HG02642 (cell line): ENCODE results near the gene ZNF503.
A peak's percentile ranks its signal among the peaks of the same experiment; 100 is the strongest.

ENCODE experiments used
- ATAC-seq: cut with Tn5 transposase; IDR thresholded peaks from one replicate; pipeline ENCODE4 v1.9.1; 2021; ENCODE audit warnings: mild to moderate bottlenecking; ENCODE audit not compliant: unreplicated experiment, poor library complexity

ZNF503 gene

GRCh38 chr10:75401569-75402485, at the start of gene ZNF503:
Gene ZNF503 (minus strand): TSS chr10:75401764. CDS start chr10:75401419, 345 bp downstream.
- ATAC-seq, result peak; percentile 64

- ATAC-seq, result no peak
These were observed 49.4 kb upstream of the ZNF503 start for GRCh38 chr10:75450644-75451640.

- no peak for ATAC-seq
These were observed 48.5 kb upstream of the ZNF503 start for GRCh38 chr10:75450075-75450445.

- ATAC-seq, result no peak
These were observed 48.0 kb upstream of the ZNF503 start for GRCh38 chr10:75449382-75450074.

GRCh38 chr10:75448166-75448565, 46.6 kb upstream of the ZNF503 start:
- ATAC-seq, result no peak

GRCh38 chr10:75446508-75446907, 44.9 kb upstream of the ZNF503 start:
- no peak for ATAC-seq

GRCh38 chr10:75444781-75445386, 43.3 kb upstream of the ZNF503 start:
- no peak for ATAC-seq

- ATAC-seq, result no peak
These were observed 41.8 kb upstream of the ZNF503 start for GRCh38 chr10:75443362-75443761.

GRCh38 chr10:75441682-75442081, 40.1 kb upstream of the ZNF503 start:
- ATAC-seq, result no peak

GRCh38 chr10:75441196-75441595, 39.6 kb upstream of the ZNF503 start:
- no peak for ATAC-seq

GRCh38 chr10:75440271-75440793, 38.8 kb upstream of the ZNF503 start:
- ATAC-seq, result no peak

GRCh38 chr10:75439811-75440210, 38.2 kb upstream of the ZNF503 start:
- no peak for ATAC-seq

GRCh38 chr10:75438275-75438674, 36.7 kb upstream of the ZNF503 start:
- no peak for ATAC-seq

GRCh38 chr10:75437693-75438092, 36.1 kb upstream of the ZNF503 start:
- no peak for ATAC-seq

GRCh38 chr10:75436896-75437295, 35.3 kb upstream of the ZNF503 start:
- ATAC-seq, result no peak

- no peak for ATAC-seq
These were observed 33.7 kb upstream of the ZNF503 start for GRCh38 chr10:75435291-75435690.

- ATAC-seq, result no peak
These were observed 32.7 kb upstream of the ZNF503 start for GRCh38 chr10:75434291-75434690.

- ATAC-seq, result no peak
These were observed 31.7 kb upstream of the ZNF503 start for GRCh38 chr10:75433216-75433615.

- ATAC-seq, result no peak
These were observed 31.2 kb upstream of the ZNF503 start for GRCh38 chr10:75432763-75433162.

GRCh38 chr10:75432176-75432575, 30.6 kb upstream of the ZNF503 start:
- ATAC-seq, result no peak
